Suprapubic skin (tissue), 4 donors: ENCODE data around the gene LILRB2. TPM values are rescaled to one million over a fixed set of nuclear protein-coding genes. Genes with fewer than 3 reads are reported as not detected.

ENCODE experiments used
- total RNA-seq, 4 donors: library from RNA; depleted of rRNA; stranded (reverse); fragments of >200 nt; gene quantifications; one replicate each; pipeline ENCODE4 v1.1.0, GENCODE V29; 2016

Gene LILRB2
- total RNA-seq, 4 donors from 2014 or later, result 0.38 to 0.80 (median 0.64) TPM; not detected in 1

Other genes with a start within 250 kb of the LILRB2 start
- not detected for gene VSTM1, start 217.2 kb downstream of the LILRB2 start, total RNA-seq
- gene TARM1, start 199.7 kb downstream of the LILRB2 start, total RNA-seq, result not detected
- gene OSCAR, start 180.3 kb downstream of the LILRB2 start, total RNA-seq, result 1 to 10 TPM in 3 of 4 donors, under 1 TPM in 1; 0.49 to 2.7 (median 1.8) TPM
- gene NDUFA3, start 178.3 kb downstream of the LILRB2 start, total RNA-seq, result 10 to 100 TPM; 23.1 to 71.9 (median 46.4) TPM
- gene TFPT, start 165.5 kb downstream of the LILRB2 start, total RNA-seq, result 10 to 100 TPM in 3 of 4 donors, 1 to 10 TPM in 1; 7.8 to 16.5 (median 11.5) TPM
- gene PRPF31, start 165.4 kb downstream of the LILRB2 start, total RNA-seq, result 10 to 100 TPM; 49.6 to 75.3 (median 55.4) TPM
- 10 to 100 TPM; 27.3 to 40.7 (median 35.2) TPM for gene CNOT3, start 143.3 kb downstream of the LILRB2 start, total RNA-seq
- 1 to 10 TPM; 2.6 to 4.6 (median 4.0) TPM for gene LENG1, start 121.4 kb downstream of the LILRB2 start, total RNA-seq
- 10 to 100 TPM in 2 of 4 donors, 1 to 10 TPM in 2; 3.4 to 22.8 (median 9.0) TPM for gene TMC4, start 108.0 kb downstream of the LILRB2 start, total RNA-seq
- 10 to 100 TPM; 54.7 to 96.5 (median 58.7) TPM for gene MBOAT7, start 91.5 kb downstream of the LILRB2 start, total RNA-seq
- gene TSEN34, start 89.8 kb downstream of the LILRB2 start, total RNA-seq, result 10 to 100 TPM; 42.7 to 76.3 (median 69.1) TPM
- gene RPS9, start 80.3 kb downstream of the LILRB2 start, total RNA-seq, result 1,000 to 10,000 TPM; 1,403 to 3,061 (median 2,817) TPM
- 1 to 10 TPM in 3 of 4 donors, under 1 TPM in 1; 0.34 to 5.7 (median 2.9) TPM for gene LILRB3, start 58.1 kb downstream of the LILRB2 start, total RNA-seq
- gene LILRA6, start 38.3 kb downstream of the LILRB2 start, total RNA-seq, result under 1 TPM in 1 of 4 donors, not detected in 3; 0.51 TPM
- 1 to 10 TPM in 2 of 4 donors, under 1 TPM in 2; 0.68 to 3.4 (median 2.0) TPM for gene LILRB5, start 23.8 kb downstream of the LILRB2 start, total RNA-seq
- gene LILRA5, start 32.1 kb upstream of the LILRB2 start, total RNA-seq, result not detected
- gene LILRA4, start 58.1 kb upstream of the LILRB2 start, total RNA-seq, result under 1 TPM in 3 of 4 donors, not detected in 1; 0.48 to 0.72 (median 0.55) TPM
- 1 to 10 TPM; 1.0 to 1.9 (median 1.5) TPM for gene LAIR1, start 83.8 kb upstream of the LILRB2 start, total RNA-seq
- 10 to 100 TPM; 11.2 to 20.4 (median 12.5) TPM for gene TTYH1, start 134.4 kb upstream of the LILRB2 start, total RNA-seq
- 100 to 1,000 TPM in 2 of 4 donors, 10 to 100 TPM in 2; 80.4 to 410 (median 124) TPM for gene LENG8, start 168.1 kb upstream of the LILRB2 start, total RNA-seq
- 1 to 10 TPM; 3.1 to 7.9 (median 4.1) TPM for gene LENG9, start 182.7 kb upstream of the LILRB2 start, total RNA-seq
- 1 to 10 TPM; 4.2 to 9.4 (median 5.5) TPM for gene CDC42EP5, start 192.2 kb upstream of the LILRB2 start, total RNA-seq
- not detected for gene LAIR2, start 221.7 kb upstream of the LILRB2 start, total RNA-seq